ENCODE data around the gene UNC5A.

UNC5A gene

GRCh38 chr5:176879663-176880361 lies 69.5 kb downstream of the UNC5A start:
- no peak for DNase-seq (ENCODE audit: low read depth, low spot score)
- in situ Hi-C loops (cut with HindIII; ENCODE audit: low sequenced_read_pairs), result no loop called here
- no peak overlapping the region for H3K4me3 ChIP-seq (ENCODE audit: low read depth, low read length)
- TF ChIP-seq CTCF (IDR thresholded peaks at IDR 0.05; ENCODE audit: low read depth, low read length), result no peak

- DNase-seq (ENCODE audit: low read depth, low spot score), result no peak
- TF ChIP-seq CTCF (IDR thresholded peaks at IDR 0.05; ENCODE audit: low read depth, low read length), result no peak
- in situ Hi-C loops (cut with HindIII; ENCODE audit: low sequenced_read_pairs), result no loop called here
- no peak overlapping the region for H3K4me3 ChIP-seq (ENCODE audit: low read depth, low read length)
These were observed 70.1 kb downstream of the UNC5A start for GRCh38 chr5:176880366-176881020.

- no peak for TF ChIP-seq CTCF (IDR thresholded peaks at IDR 0.05; ENCODE audit: low read depth, low read length)
- in situ Hi-C loops (cut with HindIII; ENCODE audit: low sequenced_read_pairs), result no loop called here
- no peak for DNase-seq (ENCODE audit: low read depth, low spot score)
- no peak overlapping the region for H3K4me3 ChIP-seq (ENCODE audit: low read depth, low read length)
These were observed 70.8 kb downstream of the UNC5A start for GRCh38 chr5:176881021-176881749.

GRCh38 chr5:176881816-176882566 lies 71.6 kb downstream of the UNC5A start:
- no peak overlapping the region for H3K4me3 ChIP-seq (ENCODE audit: low read depth, low read length)
- no peak for DNase-seq (ENCODE audit: low read depth, low spot score)
- in situ Hi-C loops (cut with HindIII; ENCODE audit: low sequenced_read_pairs), result no loop called here
- TF ChIP-seq CTCF (IDR thresholded peaks at IDR 0.05; ENCODE audit: low read depth, low read length), result no peak

- no peak overlapping the region for H3K4me3 ChIP-seq (ENCODE audit: low read depth, low read length)
- in situ Hi-C loops (cut with HindIII; ENCODE audit: low sequenced_read_pairs), result no loop called here
- no peak for DNase-seq (ENCODE audit: low read depth, low spot score)
- no peak for TF ChIP-seq CTCF (IDR thresholded peaks at IDR 0.05; ENCODE audit: low read depth, low read length)
These were observed 72.2 kb downstream of the UNC5A start for GRCh38 chr5:176882567-176882903.

All from astrocyte of the spinal cord (primary cell).